ENCODE measurements around the gene NCOA3.
"Not testable (repeated sequence)": the region's sequence is repeated elsewhere in the genome, so short reads cannot be mapped to it uniquely, and the experiment has no call there.

DNA sequence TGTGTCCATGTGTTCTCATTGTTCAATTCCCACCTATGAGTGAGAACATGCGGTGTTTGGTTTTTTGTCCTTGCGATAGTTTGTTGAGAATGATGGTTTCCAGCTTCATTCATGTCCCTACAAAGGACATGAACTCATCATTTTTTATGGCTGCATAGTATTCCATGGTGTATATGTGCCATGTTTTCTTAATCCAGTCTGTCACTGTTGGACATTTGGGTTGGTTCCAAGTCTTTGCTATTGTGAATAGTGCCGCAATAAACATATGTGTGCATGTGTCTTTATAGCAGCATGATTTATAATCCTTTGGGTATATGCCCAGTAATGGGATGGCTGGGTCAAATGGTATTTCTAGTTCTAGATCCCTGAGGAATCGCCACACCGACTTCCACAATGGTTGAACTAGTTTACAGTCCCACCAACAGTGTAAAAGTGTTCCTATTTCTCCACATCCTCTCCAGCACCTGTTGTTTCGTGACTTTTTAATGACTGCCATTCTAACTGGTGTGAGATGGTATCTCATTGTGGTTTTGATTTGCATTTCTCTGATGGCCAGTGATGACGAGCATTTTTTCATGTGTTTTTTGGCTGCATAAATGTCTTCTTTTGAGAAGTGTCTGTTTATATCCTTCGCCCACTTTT lies 52.0 kb downstream of the NCOA3 start:
- TF ChIP-seq CTCF, POLR2A, POLR2AphosphoS5 (IDR thresholded peaks at IDR 0.05): not testable (repeated sequence)
